Measurements from ENCODE around the gene VPS16.

- TF ChIP-seq CTCF (IDR thresholded peaks at IDR 0.05) (no peak), POLR2A (IDR thresholded peaks at IDR 0.05) (no peak), EP300 (IDR thresholded peaks at IDR 0.05) (no peak)
Observed at GRCh38 chr20:2801286-2801728, 39.2 kb upstream of the VPS16 start.

Measured in stomach (tissue), 4 donors.